H1 (cell line): Measurements from ENCODE around the gene CLN6.

ENCODE experiments used
- BCL11A ChIP-seq, 2 experiments: IDR thresholded peaks; one replicate each; pipeline ENCODE4 v1.6.1; 2011; ENCODE audit warnings: low read depth in 2 of 2, low read length in 2 of 2, mild to moderate bottlenecking in 2 of 2
- CHD1 ChIP-seq: IDR thresholded peaks from 2 replicates; pipeline ENCODE4 v1.6.1; 2012; ENCODE audit warnings: low read depth, low read length, improper control_type of control experiment
- CHD2 ChIP-seq: IDR thresholded peaks from 2 replicates; pipeline ENCODE4 v1.6.1; 2012; ENCODE audit warnings: low read length, improper control_type of control experiment
- CTCF ChIP-seq, 3 experiments: IDR thresholded peaks; 1 replicate in 2 of 3; 2 replicates in 1 of 3; pipeline versions ENCODE4 v1.5.1 to v1.6.1; 2011; ENCODE audit warnings: low read length in 3 of 3, mild to moderate bottlenecking in 3 of 3, inconsistent platforms in 2 of 3, low read depth in 1 of 3, moderate library complexity in 1 of 3; ENCODE audit not compliant: insufficient read depth in 1 of 3; ENCODE audit errors: control extremely low read depth in 1 of 3
- JUND ChIP-seq: IDR thresholded peaks from 2 replicates; pipeline ENCODE4 v1.6.1; 2011; ENCODE audit warnings: mild to moderate bottlenecking, improper control_type of control experiment, low read length
- PHF8 ChIP-seq: fragments of 200-600 bp; sonication (generic); conservative IDR thresholded peaks from 2 replicates; pipeline ENCODE4 v1.7.1; 2012; ENCODE audit warnings: low read depth, mild to moderate bottlenecking, inconsistent platforms, low read length, moderate library complexity
- POLR2A ChIP-seq, 2 experiments: IDR thresholded peaks; 1 replicate in 1 of 2; 2 replicates in 1 of 2; pipeline ENCODE4 v1.6.1; 2011; ENCODE audit warnings: low read depth in 2 of 2, low read length in 2 of 2, mild to moderate bottlenecking in 2 of 2; ENCODE audit errors: control extremely low read depth in 1 of 2
- POLR2AphosphoS5 ChIP-seq: IDR thresholded peaks from 2 replicates; pipeline ENCODE4 v1.6.1; 2011; ENCODE audit warnings: low read depth, low read length
- RFX5 ChIP-seq: IDR thresholded peaks from 2 replicates; pipeline ENCODE4 v1.6.1; 2011; ENCODE audit warnings: low read depth, low read length, improper control_type of control experiment, borderline replicate concordance
- TAF7 ChIP-seq: optimal IDR thresholded peaks from 2 replicates; pipeline ENCODE3; 2011; ENCODE audit warnings: low read depth, mild to moderate bottlenecking, inconsistent platforms, low read length, moderate library complexity, borderline replicate concordance
- TEAD4 ChIP-seq: IDR thresholded peaks from 2 replicates; pipeline ENCODE4 v1.6.1; 2012; ENCODE audit warnings: low read depth, low read length, inconsistent platforms, mixed read lengths
- USF2 ChIP-seq: IDR thresholded peaks from 2 replicates; pipeline ENCODE4 v1.6.1; 2011; ENCODE audit warnings: low read length, improper control_type of control experiment
- YY1 ChIP-seq: IDR thresholded peaks from 2 replicates; pipeline ENCODE4 v1.6.1; 2011; ENCODE audit warnings: low read depth, mild to moderate bottlenecking, low read length

- TF ChIP-seq RFX5, result no peak
- TF ChIP-seq POLR2AphosphoS5, result no peak
- TF ChIP-seq TEAD4, result no peak
- no peak for TF ChIP-seq PHF8
- TF ChIP-seq CHD2, result no peak
- no peak for TF ChIP-seq USF2
- TF ChIP-seq TAF7, result no peak
- no peak for TF ChIP-seq CTCF (IDR thresholded peaks at IDR 0.05; ENCODE audit: control extremely low read depth in 1 of 3, insufficient read depth in 1 of 3, low read depth in 1 of 3, low read length in 3 of 3)
- TF ChIP-seq YY1, result no peak
- TF ChIP-seq BCL11A (IDR thresholded peaks at IDR 0.05; ENCODE audit: low read depth in 2 of 2, low read length in 2 of 2), result no peak
- TF ChIP-seq POLR2A (IDR thresholded peaks at IDR 0.05; ENCODE audit: control extremely low read depth in 1 of 2, low read depth in 2 of 2, low read length in 2 of 2), result no peak
- no peak for TF ChIP-seq JUND
- no peak for TF ChIP-seq CHD1
Observed at GRCh38 chr15:68206711-68207151, 22.8 kb downstream of the CLN6 start.
